SIG-M5 treated with dmso at 0.1 percent for 504 hours (cell line): ENCODE data around the gene TMEM178B.

Experiments
- DNase-seq: peaks from one replicate; lab custom pipeline; 2025; ENCODE audit not compliant: unreplicated experiment; lab: John Stamatoyannopoulos, UW

TMEM178B gene

DNA sequence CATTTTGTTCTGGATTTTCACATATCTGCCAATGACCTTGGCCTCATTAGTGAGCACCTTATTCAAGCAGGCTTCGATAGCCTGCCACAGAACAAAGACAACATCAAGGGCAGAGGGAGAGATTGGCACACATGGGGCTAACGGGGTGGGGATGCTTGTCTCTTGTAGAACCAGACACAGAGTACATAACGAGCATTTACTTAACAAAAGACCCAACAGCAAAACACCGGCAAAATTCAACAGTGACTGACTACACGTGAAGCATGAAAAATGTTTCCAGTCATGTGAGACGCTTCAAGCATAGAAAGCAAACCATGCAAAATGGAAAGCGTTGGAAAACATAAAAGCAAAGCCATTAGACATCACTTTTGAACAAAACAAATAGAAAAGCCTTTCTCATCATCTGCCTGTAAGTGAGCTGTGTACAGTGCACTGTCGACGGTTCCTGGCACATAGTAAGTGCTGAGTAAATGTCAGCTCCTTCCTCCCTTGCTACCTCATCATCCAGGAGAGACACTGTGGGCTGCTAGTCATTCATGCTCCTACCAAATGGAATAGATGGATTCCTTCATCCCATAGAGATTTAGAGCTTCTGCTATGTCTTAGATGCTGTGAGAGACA lies 342.9 kb downstream of the TMEM178B start:
- no peak for DNase-seq

DNA sequence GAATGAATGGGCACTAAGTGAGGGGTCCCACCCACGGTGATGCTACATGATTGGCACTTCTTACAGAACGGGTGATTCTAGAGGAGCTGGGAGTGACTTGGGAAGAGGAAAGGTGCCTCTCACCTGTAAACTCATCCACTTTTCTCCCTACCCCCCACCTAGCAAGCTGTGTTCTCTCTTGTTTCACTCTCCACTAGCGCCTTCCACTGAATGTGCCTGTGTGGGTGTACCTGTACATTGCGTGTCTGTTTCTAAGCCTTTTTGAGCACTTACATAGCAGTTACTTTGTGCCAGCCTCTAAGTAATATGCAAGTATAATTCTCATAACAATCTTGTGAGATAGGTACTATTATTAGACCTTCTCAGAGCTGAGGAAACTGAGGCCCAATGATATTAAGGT lies 343.6 kb downstream of the TMEM178B start:
- no peak for DNase-seq

DNA sequence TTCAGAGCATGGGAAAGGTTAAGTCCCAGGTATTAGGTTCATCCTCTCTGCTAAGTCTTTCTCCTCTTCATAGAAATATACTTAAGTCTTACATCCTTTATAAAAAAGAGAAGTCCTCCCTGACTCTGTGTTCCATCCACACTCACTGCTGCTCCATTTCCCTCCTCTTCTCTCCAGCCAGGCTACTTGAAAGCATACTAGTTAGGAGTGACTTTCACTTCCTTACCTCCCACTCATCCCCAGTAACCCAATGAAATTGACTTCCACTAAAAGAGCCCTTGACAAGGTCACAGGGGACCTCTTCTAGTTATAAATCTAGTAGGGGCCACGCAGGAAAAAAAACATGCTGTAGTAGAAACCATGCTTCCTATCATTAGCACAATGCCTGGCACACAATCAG lies 344.2 kb downstream of the TMEM178B start:
- peak; percentile 13 for DNase-seq

DNA sequence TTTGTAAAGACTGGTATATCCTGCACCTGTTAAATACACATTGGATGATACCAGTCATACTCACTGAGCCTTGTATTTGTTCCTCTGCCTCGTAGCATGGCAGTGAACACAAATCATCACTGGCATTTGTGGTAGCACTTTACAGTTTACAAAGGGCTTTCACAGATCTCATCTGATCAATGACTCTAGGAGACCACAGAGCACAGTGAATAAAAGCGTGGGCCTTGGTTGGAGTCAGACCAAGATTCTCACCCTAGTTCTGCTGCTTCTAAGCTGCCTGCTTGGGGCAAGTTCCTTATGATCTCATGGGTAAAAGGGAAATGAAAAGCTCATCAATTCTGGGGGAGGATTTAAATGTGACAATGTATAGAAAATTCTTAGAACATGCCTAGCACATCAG lies 347.4 kb downstream of the TMEM178B start:
- no peak for DNase-seq

DNA sequence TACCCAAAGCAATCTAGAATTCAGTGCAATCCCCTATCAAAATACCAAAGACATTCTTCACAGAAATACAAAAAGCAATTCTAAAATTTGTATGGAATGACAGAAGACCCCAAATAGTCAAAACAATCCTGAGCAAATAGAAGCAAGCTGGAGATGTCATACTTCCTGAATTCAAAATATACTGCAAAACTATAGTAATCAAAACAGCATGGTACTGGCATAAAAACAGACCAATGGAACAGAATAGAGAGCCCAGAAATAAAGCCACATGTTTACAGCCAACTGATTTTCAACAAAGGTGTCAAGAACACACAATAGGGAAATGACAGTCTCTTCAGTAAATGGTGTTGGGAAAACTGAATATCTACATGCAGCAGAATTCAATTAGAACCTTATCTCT lies 353.3 kb downstream of the TMEM178B start:
- DNase-seq = no peak

DNA sequence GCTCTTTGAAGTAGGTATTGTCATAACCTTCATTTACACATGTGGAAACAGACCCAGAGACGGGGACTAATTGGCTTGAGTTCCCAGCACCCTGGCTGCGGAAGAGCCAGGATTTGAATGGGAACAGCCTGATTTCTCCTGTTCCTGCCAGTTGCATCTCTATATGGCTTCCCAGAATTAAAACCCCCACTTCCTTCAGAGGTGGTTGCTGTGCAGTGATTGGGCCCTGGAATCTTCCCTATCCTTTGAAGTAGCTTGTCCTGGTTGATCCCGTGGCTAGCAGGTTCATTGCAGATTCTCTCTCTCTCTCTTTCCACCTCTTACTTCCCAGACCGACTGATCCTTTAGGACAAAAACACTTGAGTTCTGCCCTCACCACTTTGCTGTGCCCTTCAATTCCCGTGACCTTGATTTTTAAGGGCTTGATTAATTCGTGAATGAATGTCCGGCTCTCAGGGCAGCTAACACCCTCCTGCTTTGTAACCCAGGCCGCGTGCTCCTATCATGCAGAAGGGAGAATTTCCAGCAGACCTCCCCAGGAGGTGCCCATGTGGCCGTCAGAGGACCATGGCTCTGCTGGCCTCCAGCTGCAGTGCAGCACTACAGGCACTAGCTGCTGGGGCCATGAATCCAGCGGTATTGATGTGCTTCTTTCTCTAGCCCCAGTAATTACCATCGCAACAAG lies 356.7 kb downstream of the TMEM178B start:
- DNase-seq = no peak

DNA sequence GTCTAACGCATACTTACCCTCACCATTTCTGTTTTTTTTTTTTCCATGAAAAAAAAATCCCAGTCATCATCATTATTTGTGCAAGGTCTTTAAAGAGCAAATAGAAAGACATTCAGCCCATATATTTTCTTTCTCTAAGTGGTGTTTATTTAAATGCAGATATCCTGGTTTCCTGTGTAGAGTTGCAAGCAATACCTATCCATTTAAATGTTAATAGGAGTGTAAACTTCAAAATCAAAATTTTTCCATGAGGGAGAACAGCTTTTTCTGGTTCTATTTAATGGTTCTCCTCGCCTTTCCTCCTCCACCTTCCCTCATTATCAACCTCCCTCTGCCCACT lies 357.2 kb downstream of the TMEM178B start:
- no peak for DNase-seq

DNA sequence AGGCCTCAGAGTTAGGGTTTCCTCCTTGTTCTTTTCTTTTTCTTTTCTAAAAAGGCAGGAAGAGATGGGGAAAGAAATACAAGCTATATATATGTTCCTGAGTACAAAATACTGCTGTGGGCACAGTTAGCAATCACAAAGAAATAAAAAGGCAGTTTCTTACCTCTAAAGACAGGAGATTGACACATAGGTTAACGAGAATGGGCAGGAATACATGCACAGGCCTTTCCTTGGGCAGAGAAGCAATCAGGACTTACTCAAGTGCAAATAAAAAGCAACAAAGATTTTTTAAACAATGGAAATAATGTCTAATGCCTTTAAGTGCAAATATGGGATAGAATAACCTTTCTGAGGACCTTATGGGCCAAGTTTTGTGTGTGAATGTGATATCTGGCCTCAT lies 357.8 kb downstream of the TMEM178B start:
- DNase-seq = no peak

DNA sequence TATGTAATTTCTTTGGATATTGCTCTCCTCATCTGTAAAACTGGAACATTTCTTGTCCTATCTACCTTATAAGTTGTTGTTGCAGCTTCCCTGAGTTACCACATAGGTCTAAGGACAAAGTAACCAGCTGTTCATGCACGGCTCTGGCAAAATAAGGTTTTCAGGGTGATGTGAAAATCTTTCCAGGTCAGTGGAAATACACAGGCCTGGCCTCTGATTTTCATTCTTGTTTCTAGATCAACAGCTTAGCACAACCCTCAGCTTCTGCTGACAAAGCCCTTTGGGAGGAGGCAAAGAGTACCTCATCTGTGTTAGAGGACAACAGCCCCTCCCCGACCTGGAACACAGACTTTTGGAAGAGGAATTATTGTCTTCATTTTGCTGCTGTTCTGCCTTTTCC lies 359.8 kb downstream of the TMEM178B start:
- no peak for DNase-seq

DNA sequence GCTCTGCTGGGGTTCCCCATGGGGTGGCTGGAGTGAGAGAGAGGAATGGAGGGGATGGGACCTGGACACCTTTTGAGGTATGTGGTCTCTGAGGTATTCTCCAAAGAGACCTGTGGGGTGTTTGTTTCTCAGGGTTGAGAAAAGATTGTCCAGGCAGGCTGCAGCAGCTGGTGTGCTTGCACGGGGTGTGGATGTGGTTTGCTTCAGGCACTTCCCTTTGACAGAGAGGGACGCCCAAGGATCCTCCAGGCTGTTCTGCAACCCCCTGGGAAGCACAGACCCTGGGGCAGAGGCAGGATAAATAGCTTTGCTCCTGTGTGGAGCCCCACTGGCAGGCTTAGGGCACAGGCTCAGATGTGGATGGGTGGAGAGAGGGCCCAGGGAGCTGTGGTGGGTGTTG lies 362.3 kb downstream of the TMEM178B start:
- DNase-seq = no peak

DNA sequence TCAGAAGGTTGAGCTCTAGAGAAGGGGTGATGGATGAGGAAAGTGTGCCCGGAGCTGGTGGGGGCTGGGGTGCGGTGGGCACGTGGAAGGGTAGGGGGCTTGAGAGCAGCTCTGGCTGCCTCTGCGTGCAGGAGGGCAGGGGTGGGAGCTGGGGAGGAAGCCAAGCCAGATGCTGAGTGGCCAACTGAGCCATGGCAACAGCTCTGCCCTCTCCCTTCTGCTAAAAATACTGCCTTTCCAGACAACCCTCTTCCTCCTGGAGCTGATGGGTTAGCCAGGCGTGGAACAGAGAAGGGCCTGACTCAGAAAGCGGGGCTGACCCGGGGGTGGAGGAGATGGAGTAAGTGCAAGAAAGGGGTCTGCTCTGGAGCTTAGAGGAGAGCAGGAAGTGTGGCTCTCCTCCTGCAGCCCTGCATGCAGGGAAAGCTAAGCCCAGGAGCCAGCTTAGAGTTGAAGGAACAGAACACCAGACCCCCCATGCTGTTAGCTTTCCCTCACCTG lies 362.8 kb downstream of the TMEM178B start:
- no peak for DNase-seq

DNA sequence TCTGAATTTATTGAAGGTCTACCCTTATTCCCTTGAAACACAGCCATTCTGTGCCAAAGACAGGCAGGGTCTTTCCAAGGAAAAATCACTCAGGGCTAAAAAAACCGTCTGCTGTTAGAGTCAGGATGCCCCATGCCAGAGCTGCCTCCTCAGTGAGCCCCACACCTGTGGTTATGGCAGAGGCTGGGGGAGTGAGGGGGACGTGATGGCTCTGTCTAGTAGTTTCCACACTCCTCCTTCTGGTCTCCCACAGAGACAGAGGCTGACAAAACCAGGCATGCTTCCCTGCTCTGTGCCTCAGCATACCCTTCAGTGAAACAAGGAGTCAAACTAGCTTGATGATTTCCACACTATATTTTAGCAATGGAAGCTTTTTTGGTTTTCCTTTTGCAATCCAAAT lies 365.3 kb downstream of the TMEM178B start:
- DNase-seq = no peak

DNA sequence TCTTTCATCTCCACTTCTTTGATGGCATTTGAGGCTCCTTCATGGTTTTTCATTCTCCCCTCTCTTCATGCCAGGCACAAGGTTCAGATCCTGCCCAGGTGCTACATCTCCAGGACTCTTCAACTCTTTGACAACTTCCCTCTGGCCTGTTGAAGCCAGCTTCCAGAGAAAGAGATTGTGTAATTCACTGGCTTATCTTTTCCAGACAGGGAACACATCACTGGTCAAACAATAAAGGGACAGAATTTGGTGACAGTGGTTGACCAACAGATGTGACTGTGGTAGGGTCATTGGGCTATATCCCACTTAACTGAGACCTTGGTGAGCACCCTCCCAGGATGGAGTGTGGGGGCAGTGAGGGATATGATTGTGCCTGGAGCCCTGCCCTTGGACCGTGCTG lies 365.9 kb downstream of the TMEM178B start:
- DNase-seq = no peak

DNA sequence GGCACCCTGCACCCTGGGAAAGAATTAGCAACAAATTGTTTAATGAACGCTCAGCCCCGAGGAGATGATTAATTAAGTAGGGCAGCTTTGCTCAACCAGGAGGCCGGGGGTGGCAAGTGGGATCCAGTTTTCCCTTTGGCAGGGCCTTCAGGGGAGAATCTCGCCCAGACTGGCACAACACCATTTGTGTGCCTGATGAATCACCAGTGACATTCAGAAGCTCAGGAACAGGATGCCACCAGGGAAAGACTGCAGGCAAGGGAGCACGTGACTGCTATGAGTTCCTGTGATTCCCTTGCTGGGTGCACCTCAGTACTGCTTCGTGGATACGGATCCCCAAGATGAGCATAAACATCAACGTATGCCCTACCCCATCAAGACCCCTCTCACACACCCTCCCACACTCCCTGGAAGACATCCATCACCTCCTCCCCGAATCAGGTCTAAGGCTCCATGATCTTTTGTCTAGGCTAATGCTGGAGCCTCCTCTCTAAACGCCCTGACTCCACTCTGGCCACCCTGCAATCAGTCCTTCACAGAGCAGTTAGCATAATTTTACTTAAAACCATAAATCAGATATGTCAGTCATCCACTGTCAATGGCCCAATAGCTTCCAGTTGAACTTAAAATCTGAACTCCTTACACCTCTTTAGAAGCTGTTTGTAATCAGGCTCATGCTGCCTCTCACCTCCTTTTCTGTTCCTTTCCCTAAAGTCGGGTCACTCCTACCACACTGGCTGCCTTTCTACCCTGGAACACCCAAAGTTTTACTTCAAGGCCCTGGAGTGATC lies 368.2 kb downstream of the TMEM178B start:
- DNase-seq = no peak

DNA sequence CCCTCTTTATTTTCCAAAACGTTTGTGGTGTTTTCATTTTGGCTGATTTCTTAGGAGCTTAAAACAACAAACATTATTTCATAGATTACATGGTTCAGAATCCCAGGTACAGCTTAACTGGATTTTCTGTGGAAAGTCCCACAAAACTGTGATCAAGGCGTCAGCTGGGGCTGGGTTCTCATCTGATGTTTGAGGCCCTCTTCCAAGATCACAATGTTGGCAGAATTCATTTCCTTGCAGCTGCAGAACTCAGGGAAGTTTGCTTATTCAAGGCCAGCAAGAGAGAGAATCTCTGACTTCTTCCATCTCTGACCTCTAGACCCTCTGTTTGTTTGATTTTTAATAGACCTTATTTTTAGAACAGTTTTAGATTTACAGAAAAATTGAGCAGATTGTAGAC lies 368.9 kb downstream of the TMEM178B start:
- DNase-seq = no peak

DNA sequence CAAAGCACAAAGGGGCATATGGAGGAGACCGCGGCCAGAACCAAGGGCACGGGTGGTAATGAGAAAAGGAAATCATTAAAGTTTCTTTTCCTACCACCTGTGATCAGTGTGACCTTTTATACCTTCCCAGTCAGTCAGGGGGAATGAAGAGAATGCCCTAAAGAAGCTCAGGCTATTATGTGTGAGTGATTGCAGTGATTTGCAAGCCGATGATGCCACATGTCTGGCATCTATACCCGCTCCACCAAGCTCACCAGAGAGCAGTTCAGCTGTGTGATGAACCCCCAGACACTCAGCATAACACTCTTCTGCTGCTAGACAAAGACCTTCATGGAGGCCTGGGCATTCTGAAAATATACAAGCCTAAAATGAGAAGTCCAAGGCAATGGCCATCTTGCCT lies 371.1 kb downstream of the TMEM178B start:
- no peak for DNase-seq

DNA sequence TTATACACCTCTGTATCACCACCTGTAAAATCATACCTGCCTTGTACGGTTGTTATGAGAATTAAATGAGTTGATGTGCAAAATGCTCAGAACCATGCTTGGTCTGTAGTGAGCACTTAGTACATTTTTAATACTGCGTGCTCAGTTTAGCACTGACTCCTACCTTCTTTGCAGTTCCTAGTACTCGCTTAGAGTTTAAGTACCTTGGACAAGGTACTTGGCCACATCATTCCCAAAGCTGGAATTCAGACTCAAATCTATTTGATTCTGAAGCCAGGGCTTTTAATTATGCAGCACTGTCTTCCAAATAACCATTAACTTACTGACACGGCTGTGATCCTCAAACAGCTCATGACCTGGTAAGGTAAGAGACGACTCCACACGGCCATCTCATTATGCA lies 377.4 kb downstream of the TMEM178B start:
- DNase-seq = no peak

DNA sequence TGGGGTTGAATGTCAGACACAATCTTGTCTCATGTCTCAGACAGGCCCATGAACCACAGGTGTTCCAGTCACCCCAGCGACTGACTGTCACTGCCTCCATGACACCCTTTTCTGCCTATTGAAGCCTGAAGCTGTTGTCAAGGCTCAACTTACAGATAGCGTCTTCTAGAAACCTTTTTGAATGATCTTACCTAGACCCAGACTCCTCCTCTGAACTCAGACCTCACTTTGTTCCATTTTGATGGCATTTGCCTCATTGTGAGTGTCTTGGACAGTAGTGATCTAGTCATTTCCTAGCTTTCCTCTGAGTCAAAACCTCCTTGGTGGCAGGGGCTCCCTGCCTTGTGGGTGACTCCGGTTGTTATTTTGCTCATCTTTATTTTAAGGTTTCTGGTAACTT lies 379.0 kb downstream of the TMEM178B start:
- no peak for DNase-seq

DNA sequence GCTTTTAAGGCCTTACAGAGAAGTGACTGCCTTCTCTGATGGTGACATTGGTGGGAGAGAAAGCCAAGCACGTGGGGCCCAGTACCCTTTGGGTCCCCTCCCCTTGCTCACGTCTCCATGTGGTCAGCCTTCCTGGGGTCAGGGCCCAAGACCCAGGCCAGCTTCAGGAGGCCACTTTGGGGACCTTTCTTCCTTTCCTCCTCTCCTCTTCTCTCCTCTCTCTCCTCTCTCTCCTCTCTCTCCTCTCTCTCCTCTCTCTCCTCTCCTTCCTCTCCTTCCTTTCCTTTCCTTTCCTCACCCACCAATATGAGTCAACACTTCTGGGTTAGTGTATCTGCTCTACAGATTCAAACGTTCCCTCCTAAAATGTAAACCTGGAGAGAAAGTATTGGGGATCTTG lies 380.5 kb downstream of the TMEM178B start:
- no peak for DNase-seq

DNA sequence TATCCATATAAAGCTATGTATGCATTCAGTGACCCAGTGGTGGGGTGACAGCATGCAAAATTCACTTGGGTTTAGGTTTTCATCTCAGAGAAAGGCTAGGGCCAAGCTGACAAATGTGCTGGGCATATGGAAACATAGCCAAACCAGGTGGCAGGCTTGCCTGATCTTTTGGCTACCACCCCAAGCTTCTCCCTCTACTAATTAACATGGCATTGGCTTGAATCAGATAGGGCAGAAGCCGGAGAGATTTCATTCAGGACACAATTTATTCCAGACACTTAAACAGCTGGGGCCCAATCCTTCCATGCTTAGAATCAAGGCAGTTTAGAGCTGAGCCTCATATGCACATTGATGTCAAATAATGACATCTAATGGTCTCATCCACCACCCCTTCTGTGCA lies 381.9 kb downstream of the TMEM178B start:
- no peak for DNase-seq

DNA sequence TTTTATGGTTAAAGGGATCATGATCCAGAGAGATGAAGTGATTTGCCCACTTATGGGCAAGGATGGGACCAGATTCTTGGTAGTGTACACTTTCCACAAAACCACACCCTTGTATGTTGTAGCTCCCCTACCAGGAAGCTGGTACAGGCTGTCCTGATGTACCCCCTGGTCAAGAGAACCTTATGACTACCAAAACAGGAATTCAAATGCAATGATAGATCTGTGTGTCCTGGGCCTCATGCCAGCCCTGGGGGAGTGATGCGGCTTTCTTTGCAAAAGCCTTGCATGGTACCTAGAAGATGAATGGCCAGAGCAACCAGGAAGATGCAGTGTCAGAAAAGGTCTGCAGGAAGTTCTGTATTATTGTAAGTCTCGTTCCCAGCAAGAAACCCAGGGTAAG lies 382.4 kb downstream of the TMEM178B start:
- DNase-seq = no peak

DNA sequence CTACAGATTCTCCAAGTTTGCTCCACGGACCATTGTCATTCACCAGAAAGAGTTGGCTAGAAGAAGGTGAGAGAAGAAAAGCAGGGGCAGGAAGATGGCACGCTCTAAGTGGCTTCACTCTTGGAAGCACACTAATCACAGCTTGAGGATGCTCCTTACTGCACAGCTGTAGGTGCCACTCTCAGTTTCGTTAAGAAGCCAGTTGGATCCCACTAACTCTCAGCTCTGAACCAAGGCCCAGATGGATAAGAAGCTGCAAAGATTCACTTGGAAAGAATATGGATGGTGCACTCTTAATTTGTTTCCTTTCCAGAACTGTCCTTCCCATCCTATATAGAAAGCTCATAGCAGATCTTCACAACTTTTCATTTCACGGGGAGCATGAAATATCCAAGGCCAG lies 382.8 kb downstream of the TMEM178B start:
- no peak for DNase-seq
